Gastroesophageal sphincter (tissue), 4 donors: Measurements from ENCODE around the gene PLCH1. TPM values are rescaled to one million over a fixed set of nuclear protein-coding genes. Genes with fewer than 3 reads are reported as not detected.

Source experiments
- ATAC-seq: fragments of 150-250 bp; one replicate; pipeline ENCODE4 v1.9.1; 2016; ENCODE audit warnings: mild to moderate bottlenecking, moderate library complexity
- H3K27ac ChIP-seq, 4 donors: fragments of 200-600 bp; sonication (generic) in 3 of 4; 1 replicate in 3 of 4; 2 replicates in 1 of 4; pipeline ENCODE4 v1.5.1; 2016 to 2019
- H3K27me3 ChIP-seq: fragments of 200-600 bp; sonication (generic); one replicate; pipeline ENCODE4 v1.5.1; 2019
- H3K36me3 ChIP-seq, 2 donors: fragments of 200-600 bp; sonication (generic); one replicate each; pipeline ENCODE4 v1.5.1; 2019; ENCODE audit warnings: control low read depth in 1 of 2
- H3K4me1 ChIP-seq, 3 donors: fragments of 200-600 bp; sonication (generic); 1 replicate in 2 of 3; 2 replicates in 1 of 3; pipeline ENCODE4 v1.5.1; 2016 to 2019; ENCODE audit warnings: control low read depth in 2 of 3
- H3K4me3 ChIP-seq, 2 donors: fragments of 200-600 bp; sonication (generic); one replicate each; pipeline ENCODE4 v1.5.1; 2019; ENCODE audit warnings: mild to moderate bottlenecking in 1 of 2, moderate library complexity in 1 of 2
- H3K9me3 ChIP-seq, 3 donors: fragments of 200-600 bp; sonication (generic); one replicate each; pipeline ENCODE4 v1.5.1; 2017 to 2019; ENCODE audit warnings: control low read depth in 2 of 3
- EP300 ChIP-seq: sonication (generic); formaldehyde crosslinking; IDR thresholded peaks from one replicate; pipeline ENCODE4 v1.6.1; 2017; ENCODE audit warnings: antibody characterized with exemption, mild to moderate bottlenecking
- POLR2A ChIP-seq, 2 donors: fragments of 450-650 bp; IDR thresholded peaks; one replicate each; pipeline ENCODE4 v1.6.1; 2017; ENCODE audit warnings: antibody characterized with exemption in 2 of 2, mild to moderate bottlenecking in 2 of 2, moderate library complexity in 1 of 2
- POLR2AphosphoS5 ChIP-seq: sonication (generic); formaldehyde crosslinking; IDR thresholded peaks from one replicate; pipeline ENCODE4 v1.6.1; 2017; ENCODE audit warnings: antibody characterized with exemption
- WGBS, 2 donors: methylation state at CpG; one replicate each; pipeline ENCODE4 v1.1.5; 2018; ENCODE audit warnings: low coverage in 1 of 2; 5-methylcytosine and 5-hydroxymethylcytosine counted together
- total RNA-seq, 4 donors: library from RNA; depleted of rRNA; stranded (reverse); fragments of >200 nt; gene quantifications; one replicate each; pipeline ENCODE4 v1.1.0, GENCODE V29; 2016
- TF ChIP-seq, protein P1 (sequence below), 4 experiments: fragments of 200-600 bp in 2 of 4; fragments of 450-650 bp in 2 of 4; sonication (generic) in 1 of 4; IDR thresholded peaks; one replicate each; pipeline ENCODE4 v1.5.1; 2017 to 2019; ENCODE audit warnings: antibody characterized with exemption in 4 of 4, mild to moderate bottlenecking in 2 of 4, moderate library complexity in 2 of 4

Gene PLCH1
- total RNA-seq, 4 donors from 2014 or later: 0.16 to 0.40 (median 0.35) TPM

DNA sequence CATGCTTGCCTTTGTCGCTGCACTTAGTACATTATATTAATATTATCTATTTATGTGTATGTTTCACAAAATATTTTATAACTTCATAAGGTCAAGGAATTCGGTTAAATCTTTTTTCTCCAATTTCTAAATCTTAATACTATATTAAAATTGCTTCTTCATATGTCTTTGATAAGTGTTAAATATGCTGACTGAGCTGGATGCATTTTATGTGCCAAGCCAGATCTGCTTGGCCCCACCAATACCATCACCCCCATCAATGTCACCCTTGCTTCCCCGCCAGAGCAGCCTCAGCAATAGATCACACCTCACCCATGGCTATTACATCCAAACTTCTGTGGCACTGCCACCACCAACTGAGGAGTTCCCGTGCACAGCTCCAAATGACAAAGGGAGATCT, 287.3 kb downstream of the PLCH1 start:
- Histone ChIP-seq H3K27ac (no peak overlapping the region), H3K27me3 (no peaks in the 10 kb centered on the region), H3K36me3 (no peaks in the 10 kb centered on the region), H3K4me1 (no peaks in the 10 kb centered on the region), H3K4me3 (no peak overlapping the region), H3K9me3 (no peaks in the 10 kb centered on the region)
- no peak for ATAC-seq
- TF ChIP-seq EP300 (no peak), POLR2AphosphoS5 (no peak), POLR2A (IDR thresholded peaks at IDR 0.05) (no peak)
- TF ChIP-seq, protein P1, sequence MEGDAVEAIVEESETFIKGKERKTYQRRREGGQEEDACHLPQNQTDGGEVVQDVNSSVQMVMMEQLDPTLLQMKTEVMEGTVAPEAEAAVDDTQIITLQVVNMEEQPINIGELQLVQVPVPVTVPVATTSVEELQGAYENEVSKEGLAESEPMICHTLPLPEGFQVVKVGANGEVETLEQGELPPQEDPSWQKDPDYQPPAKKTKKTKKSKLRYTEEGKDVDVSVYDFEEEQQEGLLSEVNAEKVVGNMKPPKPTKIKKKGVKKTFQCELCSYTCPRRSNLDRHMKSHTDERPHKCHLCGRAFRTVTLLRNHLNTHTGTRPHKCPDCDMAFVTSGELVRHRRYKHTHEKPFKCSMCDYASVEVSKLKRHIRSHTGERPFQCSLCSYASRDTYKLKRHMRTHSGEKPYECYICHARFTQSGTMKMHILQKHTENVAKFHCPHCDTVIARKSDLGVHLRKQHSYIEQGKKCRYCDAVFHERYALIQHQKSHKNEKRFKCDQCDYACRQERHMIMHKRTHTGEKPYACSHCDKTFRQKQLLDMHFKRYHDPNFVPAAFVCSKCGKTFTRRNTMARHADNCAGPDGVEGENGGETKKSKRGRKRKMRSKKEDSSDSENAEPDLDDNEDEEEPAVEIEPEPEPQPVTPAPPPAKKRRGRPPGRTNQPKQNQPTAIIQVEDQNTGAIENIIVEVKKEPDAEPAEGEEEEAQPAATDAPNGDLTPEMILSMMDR (IDR thresholded peaks at IDR 0.05): no peak
- WGBS, 2 donors: 91% methylated on average over 2 to 3 of the region's 4 CpGs

DNA sequence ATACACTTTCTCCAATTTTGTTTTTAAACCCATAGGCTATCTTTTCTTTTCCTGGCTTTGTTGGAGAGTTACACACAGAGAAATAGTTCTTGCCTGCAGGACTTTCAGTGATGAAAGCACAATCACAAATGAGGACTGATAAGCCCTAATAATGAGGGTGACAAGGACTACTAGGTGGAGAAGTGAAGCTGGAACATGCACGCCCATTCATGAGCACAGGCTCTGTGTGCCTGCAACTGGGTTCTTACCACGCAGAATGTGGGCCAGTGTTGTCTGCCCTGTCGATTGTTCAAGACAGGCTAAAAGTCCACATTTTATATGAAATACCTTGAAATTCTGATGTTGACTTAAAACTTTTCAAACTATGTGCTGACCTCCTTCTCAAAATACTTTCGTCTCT, 289.1 kb downstream of the PLCH1 start:
- Histone ChIP-seq H3K36me3 (no peaks in the 10 kb centered on the region), H3K27me3 (no peaks in the 10 kb centered on the region), H3K4me1 (no peaks in the 10 kb centered on the region), H3K27ac (no peak overlapping the region), H3K9me3 (no peaks in the 10 kb centered on the region), H3K4me3 (no peak overlapping the region)
- 82 to 95% methylated on average over 3 to 4 of the region's 4 CpGs for WGBS, 2 donors
- ATAC-seq: no peak
- no peak for TF ChIP-seq POLR2AphosphoS5
- TF ChIP-seq EP300: no peak
- TF ChIP-seq POLR2A (IDR thresholded peaks at IDR 0.05): no peak
- TF ChIP-seq, protein P1 (IDR thresholded peaks at IDR 0.05): no peak

DNA sequence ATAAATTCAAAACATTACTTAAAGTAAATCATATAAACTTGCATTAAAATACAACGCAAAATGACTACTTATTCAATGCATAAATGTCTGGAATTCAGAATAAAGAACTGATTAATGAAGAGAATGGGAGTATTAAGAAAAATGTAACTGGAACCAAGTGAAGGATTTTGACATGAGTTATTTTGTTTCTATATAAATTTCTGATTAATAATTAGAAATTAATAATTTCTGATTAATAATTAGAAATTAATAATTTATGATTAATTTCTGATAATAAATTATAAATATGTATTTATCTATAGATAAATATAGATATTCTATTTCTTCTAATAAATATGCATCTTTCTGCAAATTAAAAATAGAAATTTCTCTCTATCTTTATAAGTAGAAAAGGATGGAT, 291.4 kb downstream of the PLCH1 start:
- no peaks in the 10 kb centered on the region for H3K9me3 ChIP-seq
- H3K27ac ChIP-seq: no peak overlapping the region
- H3K27me3 ChIP-seq: no peaks in the 10 kb centered on the region
- no peak for ATAC-seq
- TF ChIP-seq POLR2AphosphoS5 (no peak), EP300 (no peak), POLR2A (IDR thresholded peaks at IDR 0.05) (no peak)
- TF ChIP-seq, protein P1 (IDR thresholded peaks at IDR 0.05): no peak
- no peak overlapping the region for H3K4me3 ChIP-seq
- WGBS, 2 donors: 79 to 88% methylated on average over 1 of the region's 1 CpG
- H3K4me1 ChIP-seq: no peaks in the 10 kb centered on the region
- H3K36me3 ChIP-seq: no peaks in the 10 kb centered on the region

DNA sequence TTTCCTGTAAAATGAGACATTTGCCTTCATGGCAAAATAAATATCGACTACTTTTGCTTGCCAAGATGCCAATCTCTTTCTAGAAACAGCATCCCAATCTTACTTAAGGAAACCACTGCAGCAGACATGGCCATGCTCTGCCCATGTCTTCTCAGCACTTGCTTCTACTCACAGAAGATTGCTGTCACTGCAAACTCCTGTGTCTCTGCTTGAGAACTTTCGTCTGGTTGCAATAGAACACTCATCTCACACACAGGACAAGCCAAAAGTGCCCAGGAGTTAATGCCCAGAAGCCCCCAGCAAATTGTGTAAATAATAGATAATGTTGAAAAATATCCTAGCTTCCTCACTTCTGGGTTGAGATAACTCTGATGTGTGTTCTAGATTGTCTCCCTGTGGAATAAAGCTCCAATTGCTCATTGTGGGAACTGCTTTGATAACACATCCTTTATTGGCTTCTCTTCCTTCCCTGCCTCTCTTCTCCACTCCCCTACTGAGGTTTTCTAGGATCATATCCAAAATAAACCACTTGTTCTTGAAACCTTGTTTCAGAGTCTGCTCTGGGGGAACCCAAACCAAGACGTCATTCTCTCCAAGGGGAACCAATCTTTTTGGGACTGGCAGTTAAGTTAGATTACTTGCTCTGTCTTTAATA, 295.1 kb downstream of the PLCH1 start:
- no peaks in the 10 kb centered on the region for H3K9me3 ChIP-seq
- no peak overlapping the region for H3K27ac ChIP-seq
- no peak for ATAC-seq
- no peak overlapping the region for H3K4me3 ChIP-seq
- H3K27me3 ChIP-seq: no peaks in the 10 kb centered on the region
- H3K36me3 ChIP-seq: no peaks in the 10 kb centered on the region
- H3K4me1 ChIP-seq: no peaks in the 10 kb centered on the region
- TF ChIP-seq, protein P1 (IDR thresholded peaks at IDR 0.05): no peak
- TF ChIP-seq POLR2A (IDR thresholded peaks at IDR 0.05): no peak
- no peak for TF ChIP-seq POLR2AphosphoS5
- no peak for TF ChIP-seq EP300
- 50 to 56% methylated on average over 3 of the region's 3 CpGs for WGBS, 2 donors

DNA sequence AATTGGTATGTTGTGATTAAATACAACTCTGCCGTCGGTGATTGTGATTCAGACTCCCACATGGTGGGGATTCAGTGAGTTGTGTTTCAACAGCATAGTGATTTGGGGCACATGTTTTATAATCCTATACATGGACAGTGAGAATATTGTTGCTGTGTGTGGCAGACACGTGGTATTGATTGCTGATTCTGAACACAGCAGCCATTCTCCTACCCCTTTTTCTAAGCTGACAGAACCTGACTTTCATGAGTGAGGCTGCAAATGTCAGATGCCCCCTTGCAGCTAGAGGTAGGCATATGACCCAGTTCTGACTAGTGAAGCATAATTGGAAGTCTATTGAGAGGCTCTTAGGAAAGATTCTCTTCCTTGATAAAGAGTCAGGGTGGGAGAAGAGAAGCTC, 296.3 kb downstream of the PLCH1 start:
- no peak for TF ChIP-seq POLR2AphosphoS5
- TF ChIP-seq EP300: no peak
- TF ChIP-seq POLR2A (IDR thresholded peaks at IDR 0.05): no peak
- TF ChIP-seq, protein P1 (IDR thresholded peaks at IDR 0.05): no peak
- no peaks in the 10 kb centered on the region for H3K9me3 ChIP-seq
- H3K4me1 ChIP-seq: no peaks in the 10 kb centered on the region
- H3K36me3 ChIP-seq: no peaks in the 10 kb centered on the region
- no peak for ATAC-seq
- H3K27me3 ChIP-seq: no peaks in the 10 kb centered on the region
- no peak overlapping the region for H3K27ac ChIP-seq
- 29 to 48% methylated on average over 2 to 3 of the region's 3 CpGs for WGBS, 2 donors
- H3K4me3 ChIP-seq: no peak overlapping the region
